H1 (cell line): ENCODE data around the gene TRABD2B. TPM values are rescaled to one million over a fixed set of nuclear protein-coding genes. Genes with fewer than 3 reads are reported as not detected.

Experiments
- CTCF ChIA-PET: fragments of 300-600 bp; sonication (Branson Sonifier 250); formaldehyde crosslinking; loops from one replicate; lab custom pipeline; 2021; ENCODE audit not compliant: partially characterized antibody; lab: Charles Lee
- POLR2A ChIA-PET: fragments of 300-600 bp; sonication (Branson Sonifier 250); formaldehyde crosslinking; loops from one replicate; lab custom pipeline; 2021; ENCODE audit warnings: inconsistent platforms; ENCODE audit not compliant: partially characterized antibody; lab: Charles Lee
- DNase-seq, 2 experiments: peaks; one replicate each; pipeline versions ENCODE4 v3.0.0 to v3.0.0-alpha.2; 2010 to 2022; ENCODE audit warnings: low spot score in 2 of 2, low read depth in 1 of 2, mixed read lengths in 1 of 2
- FAIRE-seq: peaks from 2 replicates; lab custom pipeline; 2011; peaks lifted over from hg19 to GRCh38; lab: Jason Lieb, UNC
- H2AFZ ChIP-seq: 2 replicates; pipeline ENCODE4 v1.8.1; 2012; ENCODE audit warnings: low read length, inconsistent platforms
- H2AK5ac ChIP-seq: 2 replicates; pipeline ENCODE4 v1.6.1; 2013; ENCODE audit warnings: low read depth, low read length
- H2BK120ac ChIP-seq: replicated peaks from 2 replicates; pipeline ENCODE3; 2013; ENCODE audit warnings: low read depth, low read length, inconsistent platforms
- H2BK12ac ChIP-seq: 2 replicates; pipeline ENCODE4 v1.6.1; 2013; ENCODE audit warnings: low read depth, low read length
- H2BK15ac ChIP-seq: 2 replicates; pipeline ENCODE4 v1.6.1; 2013; ENCODE audit warnings: low read length
- H2BK20ac ChIP-seq: 2 replicates; pipeline ENCODE4 v1.6.1; 2013; ENCODE audit warnings: low read length
- H2BK5ac ChIP-seq: 2 replicates; pipeline ENCODE4 v1.6.1; 2013; ENCODE audit warnings: low read depth, low read length
- H3K14ac ChIP-seq: 2 replicates; pipeline ENCODE4 v1.6.1; 2013; ENCODE audit warnings: inconsistent platforms; ENCODE audit not compliant: insufficient read length
- H3K18ac ChIP-seq: 2 replicates; pipeline ENCODE4 v1.6.1; 2013; ENCODE audit warnings: low read length; ENCODE audit errors: extremely low read depth
- H3K23ac ChIP-seq: 2 replicates; pipeline ENCODE4 v1.6.1; 2013; ENCODE audit warnings: inconsistent platforms; ENCODE audit not compliant: insufficient read length
- H3K23me2 ChIP-seq: 2 replicates; pipeline ENCODE4 v1.6.1; 2013; ENCODE audit warnings: low read depth, low read length
- H3K27ac ChIP-seq: 2 replicates; pipeline ENCODE4 v1.6.1; 2011; ENCODE audit warnings: low read depth, low read length, inconsistent platforms
- H3K27me3 ChIP-seq, 4 experiments: replicated peaks in 1 of 4; 1 replicate in 1 of 4; 2 replicates in 3 of 4; pipeline versions ENCODE4 v1.6.1 to v1.8.1; 2011 to 2013; ENCODE audit warnings: low read length in 3 of 4, mild to moderate bottlenecking in 3 of 4, inconsistent platforms in 2 of 4, mixed read lengths in 2 of 4, moderate library complexity in 1 of 4; ENCODE audit not compliant: control insufficient read depth in 3 of 4, insufficient read depth in 3 of 4; ENCODE audit errors: extremely low read depth in 1 of 4
- H3K36me3 ChIP-seq, 4 experiments: 2 replicates each; pipeline versions ENCODE4 v1.6.1 to v1.8.1; 2011 to 2013; ENCODE audit warnings: mild to moderate bottlenecking in 4 of 4, low read length in 3 of 4, moderate library complexity in 2 of 4, control low read depth in 1 of 4, inconsistent platforms in 1 of 4; ENCODE audit not compliant: insufficient read depth in 4 of 4, control insufficient read depth in 2 of 4
- H3K4ac ChIP-seq: replicated peaks from 2 replicates; pipeline ENCODE3; 2013; ENCODE audit warnings: low read length, low read depth, mixed read lengths, inconsistent platforms; ENCODE audit not compliant: insufficient read length
- H3K4me1 ChIP-seq, 4 experiments: replicated peaks in 1 of 4; 1 replicate in 1 of 4; 2 replicates in 3 of 4; pipeline versions ENCODE4 v1.6.1 to v1.8.1; 2011 to 2013; ENCODE audit warnings: low read length in 3 of 4, inconsistent platforms in 2 of 4, mixed read lengths in 1 of 4; ENCODE audit not compliant: insufficient read depth in 4 of 4, control insufficient read depth in 3 of 4
- H3K4me2 ChIP-seq, 2 experiments: 2 replicates each; pipeline versions ENCODE4 v1.6.1 to v1.8.1; 2011 to 2013; ENCODE audit warnings: low read depth in 2 of 2, low read length in 2 of 2, control low read depth in 1 of 2, inconsistent platforms in 1 of 2, mild to moderate bottlenecking in 1 of 2; ENCODE audit not compliant: insufficient read depth in 1 of 2
- H3K4me3 ChIP-seq, 4 experiments: fragments of 200-600, 300-600 bp in 1 of 4; sonication (generic), shearing (Covaris generic), sonication (Bioruptor Twin) in 1 of 4; 2 replicates each; pipeline versions ENCODE4 v1.5.1 to v1.8.1; 2011 to 2016; ENCODE audit warnings: low read length in 4 of 4, low read depth in 3 of 4, control low read depth in 2 of 4, inconsistent platforms in 2 of 4, mild to moderate bottlenecking in 2 of 4, mixed read lengths in 1 of 4, moderate library complexity in 1 of 4; ENCODE audit not compliant: insufficient read depth in 2 of 4; ENCODE audit errors: extremely low read depth in 1 of 4
- H3K56ac ChIP-seq: replicated peaks from 2 replicates; pipeline ENCODE3; 2013; ENCODE audit warnings: low read depth, mild to moderate bottlenecking, mixed read lengths, low read length, inconsistent platforms; ENCODE audit not compliant: insufficient read length
- H3K79me1 ChIP-seq: 2 replicates; pipeline ENCODE4 v1.6.1; 2013; ENCODE audit warnings: low read depth, low read length, control low read depth
- H3K79me2 ChIP-seq, 2 experiments: 2 replicates each; pipeline versions ENCODE4 v1.6.1 to v1.8.1; 2012 to 2013; ENCODE audit warnings: low read length in 2 of 2, mild to moderate bottlenecking in 2 of 2, inconsistent platforms in 1 of 2; ENCODE audit not compliant: insufficient read depth in 2 of 2, control insufficient read depth in 1 of 2
- H3K9ac ChIP-seq, 4 experiments: replicated peaks in 1 of 4; 1 replicate in 1 of 4; 2 replicates in 3 of 4; pipeline versions ENCODE4 v1.6.1 to v1.8.1; 2011 to 2013; ENCODE audit warnings: low read depth in 3 of 4, low read length in 3 of 4, control low read depth in 2 of 4, mild to moderate bottlenecking in 2 of 4, moderate library complexity in 2 of 4, inconsistent platforms in 1 of 4; ENCODE audit errors: extremely low read depth in 1 of 4
- H3K9me3 ChIP-seq, 2 experiments: 2 replicates each; pipeline versions ENCODE4 v1.6.1 to v1.8.1; 2012 to 2013; ENCODE audit warnings: mild to moderate bottlenecking in 2 of 2, moderate library complexity in 2 of 2, control low read depth in 1 of 2, inconsistent platforms in 1 of 2, low read depth in 1 of 2, low read length in 1 of 2, mixed read lengths in 1 of 2; ENCODE audit not compliant: insufficient read depth in 2 of 2
- H4K20me1 ChIP-seq, 2 experiments: replicated peaks in 1 of 2; 2 replicates each; pipeline versions ENCODE3 to v1.8.1; 2011 to 2013; ENCODE audit warnings: inconsistent platforms in 2 of 2, low read length in 2 of 2, mild to moderate bottlenecking in 1 of 2; ENCODE audit not compliant: insufficient read depth in 2 of 2, control insufficient read depth in 1 of 2
- H4K5ac ChIP-seq: 2 replicates; pipeline ENCODE4 v1.6.1; 2013; ENCODE audit warnings: low read length, low read depth, mixed read lengths, inconsistent platforms; ENCODE audit not compliant: insufficient read length
- H4K8ac ChIP-seq: 2 replicates; pipeline ENCODE4 v1.8.0; 2013; ENCODE audit warnings: mild to moderate bottlenecking, moderate library complexity, low read length, inconsistent platforms; ENCODE audit not compliant: insufficient read depth; ENCODE audit errors: extremely low read depth
- H4K91ac ChIP-seq: replicated peaks from 2 replicates; pipeline ENCODE3; 2013; ENCODE audit warnings: low read length, mixed read lengths, inconsistent platforms; ENCODE audit not compliant: insufficient read length
- FOSL1 ChIP-seq: IDR thresholded peaks from 2 replicates; pipeline ENCODE4 v1.6.1; 2011; ENCODE audit warnings: mild to moderate bottlenecking, low read depth, low read length, moderate library complexity; ENCODE audit not compliant: insufficient read depth
- MAFK ChIP-seq: IDR thresholded peaks from 2 replicates; pipeline ENCODE4 v1.6.1; 2012; ENCODE audit warnings: low read depth, mild to moderate bottlenecking, improper control_type of control experiment, low read length
- POLR2A ChIP-seq, 2 experiments: IDR thresholded peaks; 1 replicate in 1 of 2; 2 replicates in 1 of 2; pipeline ENCODE4 v1.6.1; 2011; ENCODE audit warnings: low read depth in 2 of 2, low read length in 2 of 2, mild to moderate bottlenecking in 2 of 2; ENCODE audit errors: control extremely low read depth in 1 of 2
- RFX5 ChIP-seq: IDR thresholded peaks from 2 replicates; pipeline ENCODE4 v1.6.1; 2011; ENCODE audit warnings: low read depth, low read length, improper control_type of control experiment, borderline replicate concordance
- RXRA ChIP-seq: IDR thresholded peaks from 2 replicates; pipeline ENCODE4 v1.6.1; 2011; ENCODE audit warnings: low read depth, mild to moderate bottlenecking, low read length, moderate library complexity; ENCODE audit not compliant: insufficient read depth
- SIN3A ChIP-seq, 2 experiments: IDR thresholded peaks in 1 of 2; conservative IDR thresholded peaks in 1 of 2; 2 replicates each; pipeline ENCODE4 v1.6.1; 2011 to 2012; ENCODE audit warnings: low read length in 2 of 2, improper control_type of control experiment in 1 of 2, low read depth in 1 of 2, mild to moderate bottlenecking in 1 of 2
- SP2 ChIP-seq: IDR thresholded peaks from 2 replicates; pipeline ENCODE4 v1.6.1; 2012; ENCODE audit warnings: mild to moderate bottlenecking, low read length, inconsistent platforms
- USF2 ChIP-seq: IDR thresholded peaks from 2 replicates; pipeline ENCODE4 v1.6.1; 2011; ENCODE audit warnings: low read length, improper control_type of control experiment
- ZNF274 ChIP-seq: IDR thresholded peaks from 2 replicates; pipeline ENCODE4 v1.7.0; 2012; ENCODE audit warnings: low read length, borderline replicate concordance; ENCODE audit errors: extremely low read depth
- WGBS, 2 experiments: shearing (Covaris generic) in 1 of 2; methylation state at CpG; one replicate each; pipeline versions ENCODE4 v1.1.6 to v1.1.7; 2013 to 2015; ENCODE audit warnings: low lambda C conversion rate in 2 of 2, mixed read lengths in 2 of 2, inconsistent platforms in 1 of 2, low coverage in 1 of 2, missing lambda C conversion rate in 1 of 2; ENCODE audit not compliant: insufficient replicate concordance in 2 of 2, insufficient coverage in 1 of 2, insufficient read length in 1 of 2; ENCODE audit errors: extremely low coverage in 1 of 2, missing lambda C conversion rate in 1 of 2; 5-methylcytosine and 5-hydroxymethylcytosine counted together
- polyA plus RNA-seq, 7 experiments: library from polyadenylated mRNA; depleted of rRNA in 3 of 7; stranded (reverse) in 5 of 7; unstranded in 2 of 7; fragments of >200 nt in 5 of 7; fragments of 200-250 nt in 2 of 7; gene quantifications; 1 replicate in 5 of 7; 2 replicates in 1 of 7; 4 replicates in 1 of 7; pipeline versions ENCODE4 v1.2.1 to v1.2.3, GENCODE V29; 2011 to 2013; ENCODE audit warnings: missing spikeins in 2 of 7, mixed read lengths in 2 of 7
- total RNA-seq: library from RNA; stranded (reverse); fragmentation: NEBNext Ultra II Directional; extraction: Animal tissue kit (Norgen Biotek cat#: 25700); gene quantifications from 2 replicates; pipeline ENCODE4 v1.2.1, GENCODE V29; 2021

TRABD2B gene
- total and polyA plus RNA-seq, 2 of the 8 experiments (the other 6 are each of a cell fraction or from before 2014, with no cell fraction given) = 0.95 to 3.4 TPM

GRCh38 chr1:47868348-47868676 lies 128.9 kb downstream of the TRABD2B start:
- H3K18ac ChIP-seq = no peak overlapping the region
- H2BK20ac ChIP-seq = no peak overlapping the region
- POLR2A ChIA-PET = no interaction called here
- no peak overlapping the region for H3K4me2 ChIP-seq
- H2BK12ac ChIP-seq = no peak overlapping the region
- no peak overlapping the region for H3K56ac ChIP-seq
- no peak overlapping the region for H2AFZ ChIP-seq
- H3K23me2 ChIP-seq = no peaks in the 10 kb centered on the region
- CTCF ChIA-PET = no interaction called here
- H3K9me3 ChIP-seq = 0 out of 4 replicates have a peak, but pooled peaks cover 0 to 4% of the 10 kb centered on the region in 2 experiments
- no peak overlapping the region for H3K4me3 ChIP-seq
- no peak overlapping the region for H2BK15ac ChIP-seq
- DNase-seq (no peak), FAIRE-seq (no peak)
- H2BK120ac ChIP-seq = no peak overlapping the region
- no peaks in the 10 kb centered on the region; a peak in 1 of 7 replicates for H3K27me3 ChIP-seq
- no peak overlapping the region for H3K4ac ChIP-seq
- TF ChIP-seq SP2 (no peak), RXRA (no peak), MAFK (no peak), POLR2A (IDR thresholded peaks at IDR 0.05; ENCODE audit: control extremely low read depth in 1 of 2, low read depth in 2 of 2, low read length in 2 of 2) (no peak), ZNF274 (no peak), RFX5 (no peak), FOSL1 (no peak), USF2 (no peak), SIN3A (conservative IDR thresholded peaks at IDR 0.05 in 1 of 2, IDR thresholded peaks at IDR 0.05 in 1 of 2; ENCODE audit: low read depth in 1 of 2, low read length in 2 of 2) (no peak)
- H3K14ac ChIP-seq = no peak overlapping the region
- H3K23ac ChIP-seq = no peak overlapping the region
- H3K4me1 ChIP-seq = no peaks in the 10 kb centered on the region; a peak in 1 of 7 replicates
- H2BK5ac ChIP-seq = no peak overlapping the region
- H4K5ac ChIP-seq = no peak overlapping the region
- H4K8ac ChIP-seq = no peak overlapping the region
- no peak overlapping the region for H4K91ac ChIP-seq
- no peaks in the 10 kb centered on the region for H4K20me1 ChIP-seq
- H3K79me1 ChIP-seq = no peaks in the 10 kb centered on the region
- H3K36me3 ChIP-seq = no peaks in the 10 kb centered on the region
- WGBS, 2 experiments = 96% methylated on average over 5 of the region's 5 CpGs; no CpG with 5 or more reads in 1 of the 2 experiments
- H3K79me2 ChIP-seq = no peaks in the 10 kb centered on the region
- H2AK5ac ChIP-seq = no peak overlapping the region
- H3K27ac ChIP-seq = no peak overlapping the region
- no peak overlapping the region for H3K9ac ChIP-seq
